GM18502 (cell line): ENCODE measurements around the gene FEM1A.
"Not testable (repeated sequence)": the region's sequence is repeated elsewhere in the genome, so short reads cannot be mapped to it uniquely, and the experiment has no call there.

Source experiments
- ATAC-seq: cut with Tn5 transposase; IDR thresholded peaks from one replicate; pipeline ENCODE4 v1.9.1; 2021; ENCODE audit warnings: mild to moderate bottlenecking; ENCODE audit not compliant: unreplicated experiment, poor library complexity

FEM1A gene

GRCh38 chr19:4791183-4792018, at the start of gene FEM1A:
FEM1A (plus strand) TSS chr19:4791734; CDS start chr19:4791855, 121 bp downstream.
- ATAC-seq: peak; percentile 92

GRCh38 chr19:4742723-4743646, 48.5 kb upstream of the FEM1A start:
- no peak for ATAC-seq

GRCh38 chr19:4744451-4745174, 46.9 kb upstream of the FEM1A start:
- no peak for ATAC-seq

GRCh38 chr19:4745175-4745574, 46.4 kb upstream of the FEM1A start:
- not testable (repeated sequence) for ATAC-seq

GRCh38 chr19:4745986-4746385, 45.5 kb upstream of the FEM1A start:
- no peak for ATAC-seq

GRCh38 chr19:4748185-4748584, 43.3 kb upstream of the FEM1A start:
- ATAC-seq: no peak

- ATAC-seq: no peak
Observed at GRCh38 chr19:4748589-4748988, 42.9 kb upstream of the FEM1A start.

- ATAC-seq: no peak
Observed at GRCh38 chr19:4749870-4750590, 41.5 kb upstream of the FEM1A start.

GRCh38 chr19:4754248-4754647, 37.3 kb upstream of the FEM1A start:
- no peak for ATAC-seq

GRCh38 chr19:4755459-4755858, 36.1 kb upstream of the FEM1A start:
- ATAC-seq: no peak

GRCh38 chr19:4758082-4758481, 33.5 kb upstream of the FEM1A start:
- ATAC-seq: no peak

- ATAC-seq: no peak
Observed at GRCh38 chr19:4758659-4759058, 32.9 kb upstream of the FEM1A start.

GRCh38 chr19:4759388-4760284, 31.9 kb upstream of the FEM1A start:
- ATAC-seq: no peak

- ATAC-seq: no peak
Observed at GRCh38 chr19:4760285-4760650, 31.3 kb upstream of the FEM1A start.

GRCh38 chr19:4763021-4763420, 28.5 kb upstream of the FEM1A start:
- ATAC-seq: no peak

- ATAC-seq: no peak
Observed at GRCh38 chr19:4764393-4764660, 27.2 kb upstream of the FEM1A start.

- ATAC-seq: no peak
Observed at GRCh38 chr19:4768934-4769777, 22.4 kb upstream of the FEM1A start.

- no peak for ATAC-seq
Observed at GRCh38 chr19:4772566-4772965, 19.0 kb upstream of the FEM1A start.
